Kidney (tissue), 14 donors: Measurements from ENCODE around the gene DLGAP4. TPM values are rescaled to one million over a fixed set of nuclear protein-coding genes. Genes with fewer than 3 reads are reported as not detected.

Experiments used
- DNase-seq, 5 donors: peaks; one replicate each; pipeline ENCODE4 v3.0.0-alpha.2; 2013 to 2020
- FAIRE-seq: peaks from 2 replicates; lab custom pipeline; 2012; peaks lifted over from hg19 to GRCh38; lab: Jason Lieb, UNC
- H3K27ac ChIP-seq, 2 donors: one replicate each; pipeline ENCODE4 v1.7.0; 2013; ENCODE audit warnings: low read depth in 2 of 2, low read length in 2 of 2, inconsistent platforms in 1 of 2
- H3K27me3 ChIP-seq: one replicate; pipeline ENCODE4 v1.7.1; 2013; ENCODE audit warnings: low read length, inconsistent platforms; ENCODE audit not compliant: control insufficient read depth, insufficient read depth
- H3K36me3 ChIP-seq, 3 donors: one replicate each; pipeline versions ENCODE4 v1.7.0 to v1.7.1; 2013; ENCODE audit warnings: low read length in 3 of 3, control low read depth in 1 of 3, inconsistent platforms in 1 of 3; ENCODE audit not compliant: insufficient read depth in 3 of 3, control insufficient read depth in 2 of 3
- H3K4me1 ChIP-seq, 3 donors: one replicate each; pipeline versions ENCODE4 v1.7.0 to v1.7.1; 2013; ENCODE audit warnings: low read length in 3 of 3, inconsistent platforms in 1 of 3, low read depth in 1 of 3; ENCODE audit not compliant: control insufficient read depth in 2 of 3, insufficient read depth in 2 of 3
- H3K4me3 ChIP-seq, 3 donors: one replicate each; pipeline versions ENCODE4 v1.7.0 to v1.8.1; 2013; ENCODE audit warnings: low read length in 3 of 3, control low read depth in 1 of 3, inconsistent platforms in 1 of 3
- H3K9ac ChIP-seq, 3 donors: one replicate each; pipeline versions ENCODE4 v1.7.0 to v1.7.1; 2013; ENCODE audit warnings: low read length in 3 of 3, control low read depth in 1 of 3, inconsistent platforms in 1 of 3
- H3K9me3 ChIP-seq, 3 donors: one replicate each; pipeline versions ENCODE4 v1.7.0 to v1.7.1; 2013; ENCODE audit warnings: low read length in 3 of 3, control low read depth in 1 of 3, inconsistent platforms in 1 of 3; ENCODE audit not compliant: control insufficient read depth in 2 of 3, insufficient read depth in 1 of 3
- intact Hi-C: fragments of 100-400 bp; cut with DNase I; formaldehyde crosslinking; loops from one replicate; pipeline ENCODE4 v1.11.1; 2022
- polyA plus RNA-seq: library from polyadenylated mRNA; stranded (reverse); fragments of 350-450 nt; fragmentation: Illumina TruSeq; extraction: RNeasy Lipid Tissue Mini Kit (QIAGEN cat#74804); gene quantifications from one replicate; pipeline ENCODE4 v1.2.3, GENCODE V29; 2014; ENCODE audit warnings: low read depth, low replicate concordance; ENCODE audit not compliant: insufficient read depth
- total RNA-seq: library from RNA; stranded (reverse); fragmentation: NEBNext Ultra II Directional; extraction: Animal tissue kit (Norgen Biotek cat#: 25700); gene quantifications from one replicate; pipeline ENCODE4 v1.2.1, GENCODE V29; 2021
- TF ChIP-seq, protein P1 (sequence below): IDR thresholded peaks from 3 replicates; pipeline ENCODE4 v1.5.1; 2012; ENCODE audit warnings: mild to moderate bottlenecking, moderate library complexity, borderline replicate concordance; ENCODE audit not compliant: insufficient read depth; ENCODE audit errors: extremely low read depth
- donor health status: control.
- donor health status: control.
- donor health status: control.
- donor health status: control.
- donor health status: control.
- donor health status: DM: yes; HTN: yes; CAD: no.
- donor health status: Normal renal cell carcinoma (clear cell type).

Gene DLGAP4
- total and polyA plus RNA-seq, 2 donors from 2014 or later, result 19.6 to 62.4 TPM

DNA sequence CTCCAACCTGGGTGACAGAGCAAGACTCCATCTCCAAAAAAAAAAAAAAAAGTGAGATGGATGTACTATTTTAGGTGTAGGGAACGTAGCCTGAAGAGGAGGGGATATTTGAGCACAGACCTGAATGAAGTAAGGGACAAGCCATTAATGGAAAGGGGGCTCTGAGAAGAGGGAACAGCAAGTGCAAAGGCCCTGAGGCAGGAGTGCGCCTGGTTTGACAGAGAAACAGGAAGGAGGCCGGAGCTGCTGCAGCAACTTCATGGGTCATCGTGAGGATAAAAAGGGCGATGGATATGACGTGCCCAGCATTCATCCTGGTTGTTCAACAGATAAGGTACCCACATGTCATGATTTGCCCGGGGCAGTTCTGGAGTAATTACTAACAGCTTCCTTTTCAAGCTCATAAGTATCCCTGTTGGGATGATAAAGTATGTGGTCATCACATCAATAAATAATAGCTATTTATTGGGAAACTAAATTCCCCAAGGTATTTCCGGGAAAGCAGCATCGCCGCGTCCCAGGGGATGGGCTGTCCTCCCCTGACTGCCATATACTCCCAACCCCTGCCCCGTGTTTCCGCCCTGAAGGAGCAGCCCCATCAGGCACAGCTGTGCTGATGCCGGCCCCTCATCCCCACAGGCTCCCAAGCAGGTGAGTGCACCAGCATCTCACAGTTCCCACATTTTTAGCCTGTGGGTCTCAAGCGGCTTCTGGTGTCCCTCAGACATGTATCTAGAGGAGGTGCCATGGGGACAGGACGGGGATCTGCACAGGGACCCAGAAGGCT lies 43.4 kb downstream of the DLGAP4 start:
- FAIRE-seq (no peak), DNase-seq (peak in 1 of 5 donors; percentile 36)
- Histone ChIP-seq H3K9ac (no peak overlapping the region), H3K36me3 (no peaks in the 10 kb centered on the region), H3K4me3 (no peak overlapping the region), H3K9me3 (no peaks in the 10 kb centered on the region), H3K27me3 (no peaks in the 10 kb centered on the region), H3K4me1 (no peaks in the 10 kb centered on the region), H3K27ac (no peak overlapping the region)
- intact Hi-C loops, result no loop called here
- TF ChIP-seq, protein P1, sequence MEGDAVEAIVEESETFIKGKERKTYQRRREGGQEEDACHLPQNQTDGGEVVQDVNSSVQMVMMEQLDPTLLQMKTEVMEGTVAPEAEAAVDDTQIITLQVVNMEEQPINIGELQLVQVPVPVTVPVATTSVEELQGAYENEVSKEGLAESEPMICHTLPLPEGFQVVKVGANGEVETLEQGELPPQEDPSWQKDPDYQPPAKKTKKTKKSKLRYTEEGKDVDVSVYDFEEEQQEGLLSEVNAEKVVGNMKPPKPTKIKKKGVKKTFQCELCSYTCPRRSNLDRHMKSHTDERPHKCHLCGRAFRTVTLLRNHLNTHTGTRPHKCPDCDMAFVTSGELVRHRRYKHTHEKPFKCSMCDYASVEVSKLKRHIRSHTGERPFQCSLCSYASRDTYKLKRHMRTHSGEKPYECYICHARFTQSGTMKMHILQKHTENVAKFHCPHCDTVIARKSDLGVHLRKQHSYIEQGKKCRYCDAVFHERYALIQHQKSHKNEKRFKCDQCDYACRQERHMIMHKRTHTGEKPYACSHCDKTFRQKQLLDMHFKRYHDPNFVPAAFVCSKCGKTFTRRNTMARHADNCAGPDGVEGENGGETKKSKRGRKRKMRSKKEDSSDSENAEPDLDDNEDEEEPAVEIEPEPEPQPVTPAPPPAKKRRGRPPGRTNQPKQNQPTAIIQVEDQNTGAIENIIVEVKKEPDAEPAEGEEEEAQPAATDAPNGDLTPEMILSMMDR, result no peak

DNA sequence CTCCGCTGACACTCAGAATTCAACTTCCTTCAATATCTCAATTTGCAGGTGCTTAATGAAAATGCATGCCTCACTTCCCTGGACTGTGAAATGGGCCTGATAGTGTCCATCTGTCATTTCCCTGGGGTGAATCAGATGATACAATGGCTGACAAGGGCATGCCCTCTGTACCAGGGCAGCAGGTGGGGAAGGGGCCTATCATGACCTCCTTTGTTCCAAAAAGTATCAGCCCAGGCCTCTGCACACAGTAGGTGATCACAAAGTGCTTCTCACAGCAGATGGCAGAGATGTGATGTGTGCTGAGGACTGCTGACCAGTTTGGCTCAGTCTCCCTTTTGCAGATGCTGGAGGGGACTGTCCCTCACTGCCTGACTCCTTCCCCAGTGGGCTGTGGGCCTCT lies 44.3 kb downstream of the DLGAP4 start:
- TF ChIP-seq, protein P1, result no peak
- Histone ChIP-seq H3K4me1 (no peaks in the 10 kb centered on the region), H3K36me3 (no peaks in the 10 kb centered on the region), H3K27me3 (no peaks in the 10 kb centered on the region), H3K4me3 (no peak overlapping the region), H3K9me3 (no peaks in the 10 kb centered on the region), H3K9ac (no peak overlapping the region), H3K27ac (no peak overlapping the region)
- intact Hi-C loops, result no loop called here
- DNase-seq (no peak), FAIRE-seq (no peak)

DNA sequence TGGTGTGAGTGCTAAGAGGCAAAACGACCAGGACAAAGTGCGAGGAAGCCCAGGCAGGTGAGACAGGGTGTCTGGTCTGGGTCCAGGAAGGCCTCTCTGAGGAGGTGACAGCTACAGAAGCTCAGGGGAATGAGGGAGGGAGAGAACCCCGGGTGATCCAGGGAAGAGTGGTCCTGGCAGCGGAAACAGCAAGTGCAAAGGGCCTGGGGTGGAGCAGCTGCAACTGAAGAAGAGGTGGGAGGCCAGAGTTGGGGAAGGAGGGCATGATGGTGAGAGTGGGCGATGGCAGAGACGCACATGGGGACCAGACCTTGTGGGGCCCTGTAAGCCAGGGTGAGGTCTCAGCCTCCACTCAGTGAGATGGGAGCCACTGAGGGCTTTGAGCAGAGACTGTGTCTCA lies 45.8 kb downstream of the DLGAP4 start:
- intact Hi-C loops, result no loop called here
- TF ChIP-seq, protein P1, result no peak
- Histone ChIP-seq H3K4me1 (no peaks in the 10 kb centered on the region), H3K36me3 (no peaks in the 10 kb centered on the region), H3K27ac (no peak overlapping the region), H3K27me3 (no peaks in the 10 kb centered on the region), H3K9ac (no peak overlapping the region), H3K9me3 (no peaks in the 10 kb centered on the region), H3K4me3 (no peak overlapping the region)
- no peak for FAIRE-seq
- DNase-seq, result no peak
